ENCODE measurements around the gene MAP3K2.

DNA sequence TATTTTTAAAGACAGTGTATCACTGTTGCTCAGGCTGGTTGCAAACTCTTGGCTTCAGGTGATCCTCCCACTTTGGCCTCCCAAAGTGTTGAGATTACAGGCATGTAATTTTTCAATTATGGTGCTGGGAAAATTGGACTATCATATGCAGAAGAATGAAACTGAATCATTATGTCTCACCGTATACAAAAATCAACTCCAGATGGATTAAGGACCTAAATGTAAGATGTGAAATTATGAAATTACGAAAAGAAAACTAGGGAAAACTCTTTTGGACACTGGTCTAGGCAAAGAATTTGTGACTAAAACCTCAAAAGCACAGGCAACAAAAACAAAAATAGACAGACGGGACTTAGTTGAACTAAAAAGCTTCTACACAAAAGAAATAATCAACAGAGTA, 31.2 kb downstream of the MAP3K2 start:
- TF ChIP-seq POLR2A (IDR thresholded peaks at IDR 0.05), result no peak
- TF ChIP-seq, protein P1, sequence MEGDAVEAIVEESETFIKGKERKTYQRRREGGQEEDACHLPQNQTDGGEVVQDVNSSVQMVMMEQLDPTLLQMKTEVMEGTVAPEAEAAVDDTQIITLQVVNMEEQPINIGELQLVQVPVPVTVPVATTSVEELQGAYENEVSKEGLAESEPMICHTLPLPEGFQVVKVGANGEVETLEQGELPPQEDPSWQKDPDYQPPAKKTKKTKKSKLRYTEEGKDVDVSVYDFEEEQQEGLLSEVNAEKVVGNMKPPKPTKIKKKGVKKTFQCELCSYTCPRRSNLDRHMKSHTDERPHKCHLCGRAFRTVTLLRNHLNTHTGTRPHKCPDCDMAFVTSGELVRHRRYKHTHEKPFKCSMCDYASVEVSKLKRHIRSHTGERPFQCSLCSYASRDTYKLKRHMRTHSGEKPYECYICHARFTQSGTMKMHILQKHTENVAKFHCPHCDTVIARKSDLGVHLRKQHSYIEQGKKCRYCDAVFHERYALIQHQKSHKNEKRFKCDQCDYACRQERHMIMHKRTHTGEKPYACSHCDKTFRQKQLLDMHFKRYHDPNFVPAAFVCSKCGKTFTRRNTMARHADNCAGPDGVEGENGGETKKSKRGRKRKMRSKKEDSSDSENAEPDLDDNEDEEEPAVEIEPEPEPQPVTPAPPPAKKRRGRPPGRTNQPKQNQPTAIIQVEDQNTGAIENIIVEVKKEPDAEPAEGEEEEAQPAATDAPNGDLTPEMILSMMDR (IDR thresholded peaks at IDR 0.05), result no peak
